Parathyroid adenoma (tissue), 2 donors: ENCODE data around the gene USP17L20.
"Not testable (repeated sequence)": the region's sequence is repeated elsewhere in the genome, so short reads cannot be mapped to it uniquely, and the experiment has no call there.

ENCODE experiments used
- H2AFZ ChIP-seq: fragments of 300-600 bp; sonication (generic); one replicate; pipeline ENCODE4 v1.7.0; 2017; ENCODE audit warnings: antibody characterized with exemption, mild to moderate bottlenecking
- H3K27ac ChIP-seq: fragments of 300-600 bp; sonication (generic); one replicate; pipeline ENCODE4 v1.7.0; 2017
- H3K27me3 ChIP-seq: fragments of 300-600 bp; sonication (generic); one replicate; pipeline ENCODE4 v1.7.0; 2017; ENCODE audit warnings: low read length; ENCODE audit not compliant: control insufficient read depth, insufficient read depth
- H3K36me3 ChIP-seq: fragments of 300-600 bp; sonication (generic); one replicate; pipeline ENCODE4 v1.7.0; 2017; ENCODE audit warnings: low read length; ENCODE audit not compliant: control insufficient read depth, insufficient read depth
- H3K4me1 ChIP-seq: fragments of 300-600 bp; sonication (generic); one replicate; pipeline ENCODE4 v1.7.0; 2017; ENCODE audit warnings: control low read depth
- H3K4me2 ChIP-seq: fragments of 300-600 bp; sonication (generic); one replicate; pipeline ENCODE4 v1.7.0; 2017; ENCODE audit warnings: low read length
- H3K4me3 ChIP-seq: fragments of 300-600 bp; sonication (generic); one replicate; pipeline ENCODE4 v1.7.0; 2017; ENCODE audit warnings: low read depth, low read length
- H3K79me2 ChIP-seq: fragments of 300-600 bp; sonication (generic); one replicate; pipeline ENCODE4 v1.7.0; 2017; ENCODE audit warnings: control low read depth
- H3K9ac ChIP-seq: fragments of 300-600 bp; sonication (generic); one replicate; pipeline ENCODE4 v1.7.0; 2017; ENCODE audit warnings: mild to moderate bottlenecking
- H3K9me3 ChIP-seq: fragments of 300-600 bp; sonication (generic); one replicate; pipeline ENCODE4 v1.7.0; 2017; ENCODE audit warnings: low read length; ENCODE audit not compliant: control insufficient read depth
- donor health status: primary hyperparathyroidism.

The USP17L20 gene

GRCh38 chr4:9253078-9253477, 4.8 kb upstream of the USP17L20 start, which contains the start of gene USP17L19:
Gene USP17L19 (plus strand): TSS chr4:9253378. CDS start chr4:9253378, 0 bp downstream.
- not testable (repeated sequence) for H3K79me2 ChIP-seq, H3K9me3 ChIP-seq, H2AFZ ChIP-seq, H3K4me3 ChIP-seq, H3K4me2 ChIP-seq, H3K27ac ChIP-seq, H3K9ac ChIP-seq, H3K4me1 ChIP-seq, H3K27me3 ChIP-seq, H3K36me3 ChIP-seq

- H3K4me3 ChIP-seq, H3K4me2 ChIP-seq, H3K9ac ChIP-seq, H3K27me3 ChIP-seq, H3K79me2 ChIP-seq, H3K36me3 ChIP-seq, H3K27ac ChIP-seq, H3K4me1 ChIP-seq, H3K9me3 ChIP-seq, H2AFZ ChIP-seq: not testable (repeated sequence)
Measured at GRCh38 chr4:9262572-9262971, 4.6 kb downstream of the USP17L20 start, which contains the start of gene USP17L21. Gene USP17L21 (plus strand): TSS chr4:9262872. CDS start chr4:9262872, 0 bp downstream.

- not testable (repeated sequence) for H3K36me3 ChIP-seq, H3K9me3 ChIP-seq, H3K4me1 ChIP-seq, H3K4me2 ChIP-seq, H2AFZ ChIP-seq, H3K9ac ChIP-seq, H3K4me3 ChIP-seq, H3K27me3 ChIP-seq, H3K27ac ChIP-seq, H3K79me2 ChIP-seq
Measured at GRCh38 chr4:9267319-9267718, 9.4 kb downstream of the USP17L20 start, which contains the start of gene USP17L22. Gene USP17L22 (plus strand): TSS chr4:9267619. CDS start chr4:9267619, 0 bp downstream.

- not testable (repeated sequence) for H3K79me2 ChIP-seq, H3K4me2 ChIP-seq, H3K27ac ChIP-seq, H2AFZ ChIP-seq, H3K4me1 ChIP-seq, H3K9ac ChIP-seq, H3K36me3 ChIP-seq, H3K4me3 ChIP-seq, H3K27me3 ChIP-seq, H3K9me3 ChIP-seq
Measured at GRCh38 chr4:9271719-9272118, 13.8 kb downstream of the USP17L20 start.
